Ovary (tissue), 9 donors: ENCODE measurements around the gene RGS7. TPM values are rescaled to one million over a fixed set of nuclear protein-coding genes. Genes with fewer than 3 reads are reported as not detected.
"Not testable (repeated sequence)": the region's sequence is repeated elsewhere in the genome, so short reads cannot be mapped to it uniquely, and the experiment has no call there.

ENCODE experiments used
- DNase-seq, 5 donors: peaks; one replicate each; pipeline ENCODE4 v3.0.0-alpha.2; 2019 to 2020
- H3K27ac ChIP-seq, 2 donors: fragments of 200-600 bp; one replicate each; pipeline versions ENCODE4 v1.5.1 to v1.8.0; 2019 to 2022
- H3K27me3 ChIP-seq: fragments of 200-600 bp; one replicate; pipeline ENCODE4 v1.8.0; 2022
- H3K36me3 ChIP-seq: fragments of 200-600 bp; sonication (generic); one replicate; pipeline ENCODE4 v1.5.1; 2019
- H3K4me1 ChIP-seq: one replicate; pipeline ENCODE4 v1.8.1; 2013; ENCODE audit warnings: mild to moderate bottlenecking, moderate library complexity; ENCODE audit not compliant: insufficient read depth
- H3K4me3 ChIP-seq: fragments of 200-600 bp; sonication (generic); one replicate; pipeline ENCODE4 v1.5.1; 2017
- H3K9me3 ChIP-seq, 2 donors: fragments of 200-600 bp in 1 of 2; sonication (generic) in 1 of 2; one replicate each; pipeline versions ENCODE4 v1.5.1 to v1.8.1; 2013 to 2019; ENCODE audit warnings: mild to moderate bottlenecking in 1 of 2, moderate library complexity in 1 of 2
- EP300 ChIP-seq: sonication (generic); formaldehyde crosslinking; IDR thresholded peaks from one replicate; pipeline ENCODE4 v1.6.1; 2017; ENCODE audit warnings: antibody characterized with exemption
- POLR2A ChIP-seq: fragments of 450-650 bp; IDR thresholded peaks from one replicate; pipeline ENCODE4 v1.6.1; 2017; ENCODE audit warnings: antibody characterized with exemption, mild to moderate bottlenecking, moderate library complexity
- WGBS, 3 donors: extraction: QIAGEN DNeasy Blood & Tissue Kit in 1 of 3; methylation state at CpG; one replicate each; pipeline versions ENCODE4 v1.1.5 to v1.1.7; 2013 to 2017; 5-methylcytosine and 5-hydroxymethylcytosine counted together
- intact Hi-C, 4 donors: fragments of 100-400 bp; cut with DNase I; formaldehyde crosslinking; loops; one replicate each; pipeline versions ENCODE4 v1.11.0 to v1.15.1; 2022 to 2023
- polyA plus RNA-seq, 2 donors: library from polyadenylated mRNA; stranded (reverse); fragments of 200-250 nt in 1 of 2; fragments of 350-450 nt in 1 of 2; fragmentation: Illumina TruSeq in 1 of 2; extraction: RNeasy Lipid Tissue Mini Kit (QIAGEN cat#74804) in 1 of 2; gene quantifications; one replicate each; pipeline ENCODE4 v1.2.3, GENCODE V29; 2013 to 2014
- total RNA-seq, 7 donors: library from RNA; depleted of rRNA in 2 of 7; stranded (reverse); fragments of >200 nt in 2 of 7; fragmentation: NEBNext Ultra II Directional in 3 of 7; extraction: Animal tissue kit (Norgen Biotek cat#: 25700) in 3 of 7; gene quantifications; one replicate each; pipeline versions ENCODE4 v1.1.0 to v1.2.4, GENCODE V29; 2016 to 2023
- TF ChIP-seq, protein P1 (sequence below), 3 donors: fragments of 450-650 bp in 2 of 3; fragments of 200-600 bp in 1 of 3; IDR thresholded peaks; one replicate each; pipeline versions ENCODE4 v1.5.1 to v1.8.0; 2016 to 2022; ENCODE audit warnings: antibody characterized with exemption in 3 of 3, mild to moderate bottlenecking in 1 of 3
- donor health status: DM: no; HTN: no; CAD: no; lungs with moderate emphysema.
- donor health status: DM: no; HTN: no; CAD: no.
- donor health status: Bipolar disorder and iron deficiency.
- donor health status: DM: yes; HTN: yes; CAD: no.
- donor health status: DM: no; HTN: no; CAD: no.
- donor health status: DM: yes; HTN: yes; CAD: no.

The RGS7 gene
- total and polyA plus RNA-seq, 9 donors, result 0.10 to 1.00 (median 0.37) TPM; not detected in 1

DNA sequence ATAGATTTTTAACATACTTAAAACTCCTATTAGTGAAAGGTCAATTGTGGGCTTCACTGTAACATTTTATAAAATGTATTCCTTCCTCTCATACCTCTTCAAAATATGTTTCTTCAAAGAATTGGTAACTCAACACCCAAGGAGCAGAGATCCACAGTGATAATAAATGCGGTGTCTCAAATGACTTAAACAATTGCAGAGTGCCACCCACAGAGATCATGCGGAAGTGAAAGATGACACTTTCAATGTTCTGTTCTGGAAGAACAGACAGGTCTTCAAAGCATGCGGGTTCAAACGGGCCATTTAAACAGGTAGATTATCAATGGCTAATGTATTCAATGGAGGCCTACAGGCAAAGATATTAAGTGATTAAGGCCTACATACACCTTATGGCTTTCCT is 588.0 kb downstream of the RGS7 start:
- Histone ChIP-seq H3K9me3 (no peaks in the 10 kb centered on the region), H3K27me3 (no peaks in the 10 kb centered on the region), H3K27ac (no peak overlapping the region), H3K4me3 (no peak overlapping the region), H3K36me3 (no peaks in the 10 kb centered on the region), H3K4me1 (no peaks in the 10 kb centered on the region)
- DNase-seq, result no peak
- intact Hi-C loops, result no loop called here
- WGBS, 3 donors, result 87 to 90% (median 88%) methylated on average over 4 of the region's 4 CpGs
- TF ChIP-seq, protein P1, sequence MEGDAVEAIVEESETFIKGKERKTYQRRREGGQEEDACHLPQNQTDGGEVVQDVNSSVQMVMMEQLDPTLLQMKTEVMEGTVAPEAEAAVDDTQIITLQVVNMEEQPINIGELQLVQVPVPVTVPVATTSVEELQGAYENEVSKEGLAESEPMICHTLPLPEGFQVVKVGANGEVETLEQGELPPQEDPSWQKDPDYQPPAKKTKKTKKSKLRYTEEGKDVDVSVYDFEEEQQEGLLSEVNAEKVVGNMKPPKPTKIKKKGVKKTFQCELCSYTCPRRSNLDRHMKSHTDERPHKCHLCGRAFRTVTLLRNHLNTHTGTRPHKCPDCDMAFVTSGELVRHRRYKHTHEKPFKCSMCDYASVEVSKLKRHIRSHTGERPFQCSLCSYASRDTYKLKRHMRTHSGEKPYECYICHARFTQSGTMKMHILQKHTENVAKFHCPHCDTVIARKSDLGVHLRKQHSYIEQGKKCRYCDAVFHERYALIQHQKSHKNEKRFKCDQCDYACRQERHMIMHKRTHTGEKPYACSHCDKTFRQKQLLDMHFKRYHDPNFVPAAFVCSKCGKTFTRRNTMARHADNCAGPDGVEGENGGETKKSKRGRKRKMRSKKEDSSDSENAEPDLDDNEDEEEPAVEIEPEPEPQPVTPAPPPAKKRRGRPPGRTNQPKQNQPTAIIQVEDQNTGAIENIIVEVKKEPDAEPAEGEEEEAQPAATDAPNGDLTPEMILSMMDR (IDR thresholded peaks at IDR 0.05), result no peak
- TF ChIP-seq EP300, result no peak
- TF ChIP-seq POLR2A, result no peak

DNA sequence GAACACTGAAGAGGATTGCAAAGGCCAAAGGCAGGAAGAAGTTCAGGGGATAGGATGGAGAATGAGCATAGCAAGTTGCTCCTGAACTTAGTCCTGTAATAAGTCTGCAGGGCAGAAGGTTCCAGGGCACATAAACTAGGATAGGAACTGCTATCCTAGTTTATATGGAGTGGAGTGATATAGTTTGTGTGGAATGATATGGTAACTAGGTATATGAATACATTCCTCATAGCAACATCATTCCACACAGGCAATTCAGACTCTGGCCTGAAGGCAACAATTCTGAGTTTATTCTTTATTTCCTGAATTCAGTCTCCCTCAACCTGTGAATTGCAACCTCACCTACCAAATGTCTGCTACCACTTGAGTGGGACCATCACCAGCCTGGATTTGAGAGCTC is 590.2 kb downstream of the RGS7 start:
- no peak for DNase-seq
- intact Hi-C loops, result no loop called here
- TF ChIP-seq EP300 (no peak), POLR2A (no peak)
- TF ChIP-seq, protein P1 (IDR thresholded peaks at IDR 0.05), result no peak
- Histone ChIP-seq H3K4me1 (no peaks in the 10 kb centered on the region), H3K9me3 (no peaks in the 10 kb centered on the region), H3K27me3 (no peaks in the 10 kb centered on the region), H3K27ac (no peak overlapping the region), H3K4me3 (no peak overlapping the region), H3K36me3 (no peaks in the 10 kb centered on the region)

DNA sequence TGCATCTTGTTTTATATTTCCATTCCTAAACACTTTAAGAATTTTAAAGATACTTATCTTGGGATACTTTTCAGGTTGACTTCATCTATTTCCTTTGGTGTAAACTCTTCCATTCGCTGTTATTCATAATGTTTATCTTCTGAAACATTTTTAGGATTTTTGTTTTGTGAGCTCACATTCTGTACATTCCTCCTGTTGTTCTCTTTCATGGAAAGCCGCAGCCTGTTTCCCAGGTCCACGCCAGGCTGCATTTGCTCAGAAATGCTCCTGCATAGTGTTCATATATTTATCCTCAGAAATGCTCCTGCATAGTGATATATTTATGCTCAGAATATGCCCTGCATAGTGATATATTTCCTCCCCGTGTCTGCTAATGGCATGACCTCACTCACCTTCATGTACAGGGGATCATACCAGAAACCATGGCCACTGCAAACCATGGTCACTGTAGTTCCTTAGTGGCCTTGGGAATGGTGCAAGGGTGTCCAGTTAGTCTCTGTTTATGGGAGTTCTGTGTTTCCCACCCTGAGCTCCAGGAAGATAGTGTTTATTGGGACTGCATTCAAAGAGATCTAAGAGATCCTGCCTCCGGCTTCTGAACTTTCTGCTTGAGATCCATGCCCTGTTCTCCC is 591.2 kb downstream of the RGS7 start:
- TF ChIP-seq EP300 (no peak), POLR2A (no peak)
- TF ChIP-seq, protein P1 (IDR thresholded peaks at IDR 0.05), result no peak
- WGBS, 3 donors, result 30 to 45% (median 40%) methylated on average over 5 of the region's 5 CpGs

DNA sequence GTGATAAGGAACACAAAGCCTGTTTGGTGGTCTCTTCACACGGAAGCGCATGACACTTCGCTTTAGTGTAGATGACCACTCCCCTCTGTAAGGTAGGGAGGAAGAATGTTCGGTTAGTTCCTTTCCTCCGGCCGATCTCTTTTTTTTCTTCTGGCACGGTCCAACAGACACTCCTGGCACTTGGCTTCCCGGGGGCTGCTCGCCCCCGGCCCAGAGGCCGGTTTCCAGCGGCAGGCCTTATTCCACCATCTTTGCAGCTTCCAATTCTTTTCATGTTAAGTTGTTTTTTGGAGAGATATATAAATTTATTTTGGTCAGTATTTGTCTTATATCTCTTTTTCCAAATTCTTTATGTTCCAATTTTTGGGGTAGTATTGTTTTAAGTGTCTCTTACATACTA is 593.2 kb downstream of the RGS7 start:
- Histone ChIP-seq H3K27me3 (no peaks in the 10 kb centered on the region), H3K36me3 (no peaks in the 10 kb centered on the region), H3K9me3 (no peaks in the 10 kb centered on the region), H3K4me3 (no peak overlapping the region), H3K27ac (no peak overlapping the region), H3K4me1 (no peaks in the 10 kb centered on the region)
- intact Hi-C loops, result no loop called here
- 82 to 94% (median 94%) methylated on average over 12 of the region's 12 CpGs for WGBS, 3 donors
- DNase-seq, result no peak
- TF ChIP-seq EP300 (no peak), POLR2A (no peak)
- TF ChIP-seq, protein P1 (IDR thresholded peaks at IDR 0.05), result no peak

More for the DNA sequence above, 591.2 kb downstream of the RGS7 start:
- Histone ChIP-seq H3K9me3 (no peaks in the 10 kb centered on the region), H3K4me3 (no peak overlapping the region), H3K4me1 (no peaks in the 10 kb centered on the region), H3K27me3 (no peaks in the 10 kb centered on the region), H3K27ac (no peak overlapping the region), H3K36me3 (no peaks in the 10 kb centered on the region)
- intact Hi-C loops, result no loop called here
- DNase-seq, result no peak

DNA sequence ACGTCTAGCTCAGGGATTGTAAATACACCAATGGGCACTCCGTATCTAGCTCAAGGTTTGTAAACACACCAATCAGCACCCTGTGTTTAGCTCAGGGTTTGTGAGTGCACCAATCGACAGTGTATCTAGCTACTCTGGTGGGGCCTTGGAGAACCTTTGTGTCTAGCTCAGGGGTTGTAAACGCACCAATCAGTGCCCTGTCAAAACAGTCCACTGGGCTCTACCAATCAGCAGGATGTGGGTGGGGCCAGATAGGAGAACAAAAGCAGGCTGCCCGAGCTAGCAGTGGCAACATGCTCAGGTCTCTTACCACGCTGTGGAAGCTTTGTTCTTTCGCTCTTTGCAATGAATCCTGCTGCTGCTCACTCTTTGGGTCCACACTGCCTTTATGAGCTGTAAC is 593.9 kb downstream of the RGS7 start:
- H3K9me3 ChIP-seq, H3K36me3 ChIP-seq, H3K4me1 ChIP-seq, H3K27me3 ChIP-seq, DNase-seq, H3K4me3 ChIP-seq, intact Hi-C loops, H3K27ac ChIP-seq: not testable (repeated sequence)
- WGBS, 3 donors, result 90 to 93% (median 93%) methylated on average over 7 of the region's 7 CpGs

DNA sequence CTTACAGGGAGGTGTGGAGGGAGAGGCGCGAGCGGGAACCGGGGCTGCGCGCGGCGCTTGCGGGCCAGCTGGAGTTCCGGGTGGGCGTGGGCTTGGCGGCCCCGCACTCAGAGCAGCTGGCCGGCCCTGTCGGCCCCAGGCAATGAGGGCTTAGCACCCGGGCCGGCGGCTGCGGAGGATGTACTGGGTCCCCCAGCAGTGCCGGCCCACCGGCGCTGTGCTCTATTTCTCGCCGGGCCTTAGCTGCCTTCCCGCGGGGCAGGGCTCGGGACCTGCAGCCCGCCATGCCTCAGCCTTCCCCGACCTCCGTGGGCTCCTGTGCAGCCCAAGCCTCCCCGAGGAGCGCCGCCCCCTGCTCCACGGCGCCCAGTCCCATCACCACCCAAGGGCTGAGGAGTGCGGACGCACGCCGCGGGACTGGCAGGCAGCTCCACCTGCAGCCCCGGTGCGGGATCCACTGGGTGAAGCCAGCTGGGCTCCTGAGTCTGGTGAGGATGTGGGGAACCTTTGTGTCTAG is 594.5 kb downstream of the RGS7 start:
- H3K9me3 ChIP-seq, DNase-seq, H3K4me3 ChIP-seq, H3K27me3 ChIP-seq, H3K27ac ChIP-seq, intact Hi-C loops, H3K36me3 ChIP-seq, H3K4me1 ChIP-seq: not testable (repeated sequence)
- 95 to 97% (median 95%) methylated on average over 31 to 42 of the region's 42 CpGs for WGBS, 3 donors

DNA sequence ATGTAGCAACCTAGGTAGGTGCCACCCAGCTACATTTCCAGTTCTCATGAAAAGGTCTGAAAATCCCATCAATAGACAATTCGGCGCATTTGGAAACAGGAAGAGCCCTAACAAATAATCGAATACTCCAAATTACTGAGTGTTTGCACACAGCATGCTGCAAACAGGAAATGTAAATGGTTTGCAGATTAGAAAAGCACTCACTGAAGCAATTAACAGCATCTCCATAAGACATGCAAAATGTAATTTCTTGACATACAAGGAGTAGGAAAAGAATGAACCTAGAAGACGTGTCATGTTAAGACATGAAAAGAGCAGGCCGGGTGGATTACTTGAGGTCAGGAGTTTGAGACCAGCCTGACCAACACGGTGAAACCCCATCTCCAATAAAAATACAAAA is 598.2 kb downstream of the RGS7 start:
- H3K27ac ChIP-seq, DNase-seq, H3K4me3 ChIP-seq, H3K4me1 ChIP-seq, H3K9me3 ChIP-seq, H3K36me3 ChIP-seq, H3K27me3 ChIP-seq, intact Hi-C loops: not testable (repeated sequence)
- 81 to 91% (median 87%) methylated on average over 6 of the region's 6 CpGs for WGBS, 3 donors
